Smooth muscle cell (in vitro differentiated cells): ENCODE measurements around the gene CABLES1. TPM values are rescaled to one million over a fixed set of nuclear protein-coding genes. Genes with fewer than 3 reads are reported as not detected.

ENCODE experiments used
- DNase-seq: peaks from one replicate; lab custom pipeline; 2025; ENCODE audit not compliant: unreplicated experiment; lab: John Stamatoyannopoulos, UW
- H2AFZ ChIP-seq: fragments of 200-600 bp; sonication (generic); 2 replicates; pipeline ENCODE4 v1.6.0; 2016; ENCODE audit warnings: antibody characterized with exemption, low read depth, mild to moderate bottlenecking
- H3F3A ChIP-seq: fragments of 200-600 bp; sonication (generic); 2 replicates; pipeline ENCODE4 v1.6.0; 2017; ENCODE audit warnings: antibody characterized with exemption, low read depth
- H3K27ac ChIP-seq: fragments of 200-600 bp; sonication (generic); 2 replicates; pipeline ENCODE4 v1.5.1; 2016; ENCODE audit warnings: low read depth, mild to moderate bottlenecking
- H3K27me3 ChIP-seq: fragments of 200-600 bp; sonication (generic); 2 replicates; pipeline ENCODE4 v1.6.1; 2016; ENCODE audit warnings: low read depth, mild to moderate bottlenecking
- H3K36me3 ChIP-seq: fragments of 200-600 bp; sonication (generic); 2 replicates; pipeline ENCODE4 v1.5.1; 2016; ENCODE audit warnings: low read depth
- H3K4me1 ChIP-seq: fragments of 200-600 bp; sonication (generic); 2 replicates; pipeline ENCODE4 v1.5.1; 2016; ENCODE audit warnings: low read depth
- H3K4me2 ChIP-seq: fragments of 200-600 bp; sonication (generic); 2 replicates; pipeline ENCODE4 v1.6.0; 2016; ENCODE audit warnings: mild to moderate bottlenecking
- H3K4me3 ChIP-seq: fragments of 200-600 bp; sonication (generic); 2 replicates; pipeline ENCODE4 v1.5.1; 2016; ENCODE audit warnings: mild to moderate bottlenecking
- H3K79me2 ChIP-seq: fragments of 200-600 bp; sonication (generic); 2 replicates; pipeline ENCODE4 v1.6.0; 2016; ENCODE audit warnings: low read depth, mild to moderate bottlenecking
- H3K9ac ChIP-seq: fragments of 200-600 bp; sonication (generic); 2 replicates; pipeline ENCODE4 v1.6.0; 2016; ENCODE audit warnings: low read depth
- H3K9me3 ChIP-seq: fragments of 200-600 bp; sonication (generic); replicated peaks from 2 replicates; pipeline ENCODE4 v1.5.1; 2016; ENCODE audit warnings: low read depth
- H4K20me1 ChIP-seq: fragments of 200-600 bp; sonication (generic); 2 replicates; pipeline ENCODE4 v1.6.0; 2016; ENCODE audit warnings: low read depth
- CTCF ChIP-seq: fragments of 200-600 bp; sonication (generic); IDR thresholded peaks from 2 replicates; pipeline ENCODE4 v1.5.1; 2017; ENCODE audit warnings: borderline replicate concordance, mild to moderate bottlenecking, antibody characterized with exemption; ENCODE audit not compliant: insufficient read depth, poor library complexity, severe bottlenecking
- WGBS: methylation state at CpG from one replicate; pipeline ENCODE4 v1.1.7; 2016; ENCODE audit warnings: low lambda C conversion rate; 5-methylcytosine and 5-hydroxymethylcytosine counted together
- polyA plus RNA-seq: library from polyadenylated mRNA; unstranded; fragments of >200 nt; fragmentation: Nextera tagmentation; extraction: Ambion mirVana; gene quantifications from 2 replicates; pipeline ENCODE4 v1.2.1, GENCODE V29; 2016
- total RNA-seq: library from RNA; depleted of rRNA; stranded (reverse); fragments of >200 nt; gene quantifications from 2 replicates; pipeline ENCODE4 v1.2.3, GENCODE V29; 2014

Gene CABLES1
- total and polyA plus RNA-seq, 2 experiments from 2014 or later: 1.2 to 2.4 TPM

DNA sequence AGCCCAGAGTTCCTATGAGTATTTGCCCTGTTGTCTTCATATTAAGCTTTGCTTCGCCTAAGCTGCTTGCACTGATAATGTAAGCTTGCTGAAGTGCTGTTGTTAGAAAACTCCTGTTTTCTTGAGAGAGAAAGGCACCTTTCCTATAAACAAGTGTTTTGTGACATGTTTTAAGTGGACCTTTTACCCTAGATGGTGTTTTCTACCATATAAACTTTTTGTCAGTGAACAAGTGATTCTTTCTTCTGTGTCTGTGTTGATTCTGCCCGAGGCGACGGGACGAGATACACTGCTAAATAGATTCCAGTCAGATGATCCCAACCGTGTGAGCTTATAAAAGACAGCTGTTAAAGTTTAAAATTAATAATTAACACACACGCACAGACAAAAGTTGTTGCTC lies 24.1 kb downstream of the CABLES1 start:
- Histone ChIP-seq H3K36me3 (no peaks in the 10 kb centered on the region), H3K27me3 (no peaks in the 10 kb centered on the region), H2AFZ (peak overlapping the region; percentile 14), H3K9me3 (no peaks in the 10 kb centered on the region), H3K9ac (no peak overlapping the region), H3K79me2 (no peaks in the 10 kb centered on the region), H3F3A (no peaks in the 10 kb centered on the region), H3K4me3 (no peak overlapping the region), H3K4me1 (no peaks in the 10 kb centered on the region), H4K20me1 (no peaks in the 10 kb centered on the region), H3K27ac (no peak overlapping the region), H3K4me2 (no peak overlapping the region)
- TF ChIP-seq CTCF: no peak
- WGBS: 43% methylated on average over 7 of the region's 7 CpGs
- DNase-seq: no peak

DNA sequence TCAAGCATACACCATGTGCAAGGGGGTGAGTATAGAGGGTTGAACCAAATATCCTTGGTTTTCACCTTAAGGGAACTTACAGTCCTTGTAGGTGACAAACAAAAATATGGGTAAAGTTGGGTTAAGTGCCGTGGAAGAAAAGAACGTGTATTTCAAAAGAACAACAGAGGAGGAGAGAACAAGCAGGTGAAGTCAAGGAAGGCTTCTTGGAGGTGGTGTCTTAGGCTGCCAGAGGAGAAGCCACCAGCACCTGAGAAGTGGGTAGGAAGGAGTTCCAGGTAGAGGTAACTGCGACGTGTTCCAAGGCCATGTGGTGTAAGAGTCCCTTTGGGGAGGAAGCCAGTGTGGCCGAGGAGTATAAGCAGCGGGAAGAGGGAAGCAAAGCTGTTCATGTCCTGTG lies 27.2 kb downstream of the CABLES1 start:
- 96% methylated on average over 6 of the region's 6 CpGs for WGBS
- H4K20me1 ChIP-seq: no peaks in the 10 kb centered on the region

DNA sequence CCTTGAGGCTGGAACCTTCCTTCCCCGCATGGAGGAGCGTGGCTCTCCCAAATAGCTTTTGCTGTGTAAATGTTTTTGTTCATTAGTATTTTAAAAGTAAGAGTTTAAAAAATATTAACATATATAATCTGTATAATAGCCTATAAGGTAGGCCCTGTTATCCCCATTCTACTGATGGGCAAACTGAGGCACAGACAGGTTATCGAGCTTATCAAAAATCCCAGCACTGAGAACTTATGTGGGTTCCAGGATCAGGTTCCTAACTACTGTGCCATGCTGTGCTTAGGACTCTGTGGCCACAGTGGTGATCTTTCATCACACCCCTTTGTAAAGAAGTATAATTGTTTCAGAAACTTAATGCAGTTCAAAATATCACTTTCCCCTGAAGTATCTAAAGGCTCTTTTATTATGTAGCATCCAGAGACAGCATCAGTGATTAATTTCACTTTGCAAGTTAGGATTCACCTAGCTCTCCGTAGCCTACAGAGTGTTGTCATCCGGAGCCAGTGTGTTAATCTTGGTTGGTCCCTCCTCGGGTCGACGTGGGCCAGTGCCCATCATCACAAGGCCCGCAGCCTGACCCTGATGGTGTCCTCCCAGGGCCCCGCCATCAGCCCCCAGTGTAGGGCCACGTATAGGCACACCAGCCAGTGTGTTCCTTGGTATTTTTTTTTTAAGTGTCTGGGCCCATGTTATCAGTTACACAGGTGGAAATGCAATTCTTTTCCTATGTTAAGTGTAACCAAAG lies 28.7 kb downstream of the CABLES1 start:
- H3F3A ChIP-seq: no peaks in the 10 kb centered on the region
- H2AFZ ChIP-seq: no peak overlapping the region
- no peaks in the 10 kb centered on the region for H3K9me3 ChIP-seq
- H3K27ac ChIP-seq: no peak overlapping the region
- no peak overlapping the region for H3K4me3 ChIP-seq
- no peak for TF ChIP-seq CTCF
- H3K4me2 ChIP-seq: no peak overlapping the region
- 91% methylated on average over 11 of the region's 11 CpGs for WGBS
- no peaks in the 10 kb centered on the region for H3K27me3 ChIP-seq
- no peaks in the 10 kb centered on the region for H3K36me3 ChIP-seq
- no peak overlapping the region for H3K9ac ChIP-seq
- no peak for DNase-seq
- no peaks in the 10 kb centered on the region for H4K20me1 ChIP-seq
- peaks cover 7% of the 10 kb centered on the region for H3K4me1 ChIP-seq
- H3K79me2 ChIP-seq: no peaks in the 10 kb centered on the region

More for the DNA sequence above, 27.2 kb downstream of the CABLES1 start:
- H3K27ac ChIP-seq: no peak overlapping the region
- H2AFZ ChIP-seq: no peak overlapping the region
- H3K4me3 ChIP-seq: no peak overlapping the region
- H3K4me1 ChIP-seq: peaks cover 7% of the 10 kb centered on the region
- no peaks in the 10 kb centered on the region for H3K79me2 ChIP-seq
- H3F3A ChIP-seq: no peaks in the 10 kb centered on the region
- H3K9me3 ChIP-seq: no peaks in the 10 kb centered on the region
- no peaks in the 10 kb centered on the region for H3K36me3 ChIP-seq
- DNase-seq: no peak
- no peak overlapping the region for H3K4me2 ChIP-seq
- TF ChIP-seq CTCF: no peak
- H3K9ac ChIP-seq: no peak overlapping the region
- H3K27me3 ChIP-seq: no peaks in the 10 kb centered on the region
